SH-SY5Y (cell line): ENCODE results near the gene PLTP.

ENCODE experiments used
- GATA2 ChIP-seq: IDR thresholded peaks from 2 replicates; pipeline ENCODE4 v1.6.1; 2011; ENCODE audit warnings: mild to moderate bottlenecking, low read depth, low read length
- GATA3 ChIP-seq: IDR thresholded peaks from 2 replicates; pipeline ENCODE4 v1.6.1; 2011; ENCODE audit warnings: low read depth, mild to moderate bottlenecking, low read length, moderate library complexity

DNA sequence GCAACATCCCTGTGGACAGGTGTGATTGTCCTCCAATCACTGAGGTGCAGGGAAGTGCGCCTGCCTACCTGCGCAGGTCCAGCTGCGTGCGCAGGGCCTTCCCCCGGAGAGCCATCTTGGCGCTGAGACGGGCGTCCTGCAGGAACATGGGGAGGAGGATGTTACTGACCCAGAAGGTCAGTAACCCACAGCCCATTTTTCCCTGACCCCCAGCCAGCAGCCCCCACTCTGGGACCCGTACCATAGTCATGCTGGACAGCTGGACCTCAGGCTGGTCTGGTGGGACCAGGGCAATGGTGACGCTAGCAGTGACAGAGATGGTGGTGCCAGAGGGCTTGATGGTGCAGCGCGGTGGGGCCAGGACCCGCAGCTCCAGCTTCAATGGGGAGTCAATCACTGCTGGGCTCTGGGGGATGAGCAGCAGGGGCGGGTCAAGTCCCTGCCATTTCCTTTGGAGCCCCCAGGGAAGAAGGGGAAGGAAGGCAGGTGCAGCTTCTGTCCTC is 9.7 kb downstream of the PLTP start:
- TF ChIP-seq GATA2, result no peak
- no peak for TF ChIP-seq GATA3
